ENCODE measurements around the gene MDH1. TPM values are rescaled to one million over a fixed set of nuclear protein-coding genes. Genes with fewer than 3 reads are reported as not detected.

Gene MDH1
- total and polyA plus RNA-seq, 2 donors (not counting 1 experiment from before 2014, with no cell fraction given), result 65.7 to 87.8 TPM

DNA sequence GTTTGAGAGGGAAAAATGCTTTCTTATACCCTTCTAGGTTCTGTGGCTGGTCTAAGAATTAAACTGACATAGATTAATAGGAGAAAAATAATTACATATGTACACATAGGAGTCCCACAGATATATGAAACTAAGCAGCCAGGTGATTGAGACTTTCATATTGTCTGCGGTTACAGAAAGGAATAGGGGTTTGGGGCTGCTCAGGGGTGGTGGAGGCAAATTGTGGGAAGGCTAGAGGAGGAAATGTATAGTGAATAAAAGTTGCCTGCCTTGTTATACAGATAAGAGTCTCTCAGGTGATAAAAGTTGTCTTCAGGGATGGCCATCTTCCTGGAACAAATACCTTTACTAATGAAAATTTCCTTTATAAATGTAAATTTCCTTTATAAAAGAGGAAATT is 28.6 kb downstream of the MDH1 start:
- POLR2A ChIA-PET, result no interaction called here

DNA sequence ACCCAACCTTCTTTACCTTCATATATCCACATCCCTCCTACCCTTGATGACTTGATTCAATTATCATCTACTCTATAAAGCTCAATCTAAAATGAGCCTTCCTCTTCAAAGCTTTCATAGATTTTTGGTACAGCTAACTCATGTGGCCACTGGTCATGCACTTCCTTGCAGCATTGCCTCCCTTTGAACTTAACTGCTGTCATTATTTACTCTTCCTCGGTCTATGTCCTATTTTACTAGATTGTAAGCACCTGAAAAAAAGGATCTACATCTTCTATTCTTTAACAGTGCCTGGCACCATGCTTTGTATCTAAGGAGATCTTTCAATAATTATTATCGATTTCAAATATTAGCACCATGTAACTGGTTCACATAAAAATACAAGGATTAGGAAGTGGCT is 30.6 kb downstream of the MDH1 start:
- Histone ChIP-seq H3K36me3 (replicated peaks in 1 of 2; ENCODE audit: control extremely low read depth in 1 of 2, control insufficient read depth in 1 of 2, extremely low read depth in 1 of 2, insufficient read depth in 2 of 2, low read length in 1 of 2) (no peaks in the 10 kb centered on the region), H2AFZ (ENCODE audit: insufficient read depth, low read depth, low read length, poor library complexity, severe bottlenecking) (no peak overlapping the region), H3K27ac (ENCODE audit: low read length in 2 of 2) (no peak overlapping the region), H3K4me2 (replicated peaks; ENCODE audit: low read depth, low read length, poor library complexity, severe bottlenecking) (no peak overlapping the region), H3K9ac (ENCODE audit: low read length) (no peak overlapping the region), H3K9me3 (ENCODE audit: control extremely low read depth in 1 of 3, control insufficient read depth in 2 of 3, insufficient read depth in 1 of 3, low read length in 2 of 3) (peaks cover 0 to 13% (median 0%) of the 10 kb centered on the region in 3 donors), H3K79me2 (ENCODE audit: control insufficient read depth, insufficient read depth, low read length) (no peaks in the 10 kb centered on the region), H3K4me1 (ENCODE audit: control insufficient read depth in 2 of 2, insufficient read depth in 2 of 2, low read length in 2 of 2) (no peaks in the 10 kb centered on the region), H4K20me1 (ENCODE audit: control insufficient read depth, insufficient read depth, low read length, poor library complexity, severe bottlenecking) (no peaks in the 10 kb centered on the region), H3K4me3 (ENCODE audit: control extremely low read depth in 1 of 5, extremely low read depth in 1 of 5, insufficient read depth in 1 of 5, low read depth in 2 of 5, low read length in 4 of 5) (no peak overlapping the region), H3K27me3 (replicated peaks in 1 of 4; ENCODE audit: control extremely low read depth in 1 of 4, control insufficient read depth in 3 of 4, insufficient read depth in 4 of 4, low read length in 3 of 4) (no peaks in the 10 kb centered on the region)
- Mint-ChIP-seq H3K27ac (no peak overlapping the region), H3K9me3 (ENCODE audit: insufficient read depth) (no peaks in the 10 kb centered on the region), H3K4me3 (no peak overlapping the region), H3K4me1 (peaks cover 2% of the 10 kb centered on the region), H3K27me3 (peaks cover 14% of the 10 kb centered on the region)
- CTCF ChIA-PET, result no interaction called here
- DNase-seq (no peak), ATAC-seq (ENCODE audit: low read depth) (no peak)
- WGBS (ENCODE audit: insufficient coverage), result no CpG with 5 or more reads among the region's 2 CpGs
- intact Hi-C loops (cut with micrococcal nuclease), result no loop called here
- POLR2A ChIA-PET, result no interaction called here
- TF ChIP-seq EZH2 (IDR thresholded peaks at IDR 0.05; ENCODE audit: borderline replicate concordance, insufficient read depth, low read depth, low read length, poor library complexity, severe bottlenecking), result no peak
- TF ChIP-seq, protein P1, sequence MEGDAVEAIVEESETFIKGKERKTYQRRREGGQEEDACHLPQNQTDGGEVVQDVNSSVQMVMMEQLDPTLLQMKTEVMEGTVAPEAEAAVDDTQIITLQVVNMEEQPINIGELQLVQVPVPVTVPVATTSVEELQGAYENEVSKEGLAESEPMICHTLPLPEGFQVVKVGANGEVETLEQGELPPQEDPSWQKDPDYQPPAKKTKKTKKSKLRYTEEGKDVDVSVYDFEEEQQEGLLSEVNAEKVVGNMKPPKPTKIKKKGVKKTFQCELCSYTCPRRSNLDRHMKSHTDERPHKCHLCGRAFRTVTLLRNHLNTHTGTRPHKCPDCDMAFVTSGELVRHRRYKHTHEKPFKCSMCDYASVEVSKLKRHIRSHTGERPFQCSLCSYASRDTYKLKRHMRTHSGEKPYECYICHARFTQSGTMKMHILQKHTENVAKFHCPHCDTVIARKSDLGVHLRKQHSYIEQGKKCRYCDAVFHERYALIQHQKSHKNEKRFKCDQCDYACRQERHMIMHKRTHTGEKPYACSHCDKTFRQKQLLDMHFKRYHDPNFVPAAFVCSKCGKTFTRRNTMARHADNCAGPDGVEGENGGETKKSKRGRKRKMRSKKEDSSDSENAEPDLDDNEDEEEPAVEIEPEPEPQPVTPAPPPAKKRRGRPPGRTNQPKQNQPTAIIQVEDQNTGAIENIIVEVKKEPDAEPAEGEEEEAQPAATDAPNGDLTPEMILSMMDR (IDR thresholded peaks at IDR 0.05), result no peak

More for the DNA sequence above, 28.6 kb downstream of the MDH1 start:
- H3K27me3 Mint-ChIP-seq, result peaks cover 10% of the 10 kb centered on the region
- intact Hi-C loops (cut with micrococcal nuclease), result no loop called here
- Histone ChIP-seq H3K4me1 (ENCODE audit: control insufficient read depth in 2 of 2, insufficient read depth in 2 of 2, low read length in 2 of 2) (no peaks in the 10 kb centered on the region), H2AFZ (ENCODE audit: insufficient read depth, low read depth, low read length, poor library complexity, severe bottlenecking) (no peak overlapping the region), H3K4me2 (replicated peaks; ENCODE audit: low read depth, low read length, poor library complexity, severe bottlenecking) (no peak overlapping the region), H3K9me3 (ENCODE audit: control extremely low read depth in 1 of 3, control insufficient read depth in 2 of 3, insufficient read depth in 1 of 3, low read length in 2 of 3) (peaks cover 0 to 13% (median 0%) of the 10 kb centered on the region in 3 donors), H3K27ac (ENCODE audit: low read length in 2 of 2) (no peak overlapping the region), H3K4me3 (ENCODE audit: control extremely low read depth in 1 of 5, extremely low read depth in 1 of 5, insufficient read depth in 1 of 5, low read depth in 2 of 5, low read length in 4 of 5) (no peak overlapping the region), H3K27me3 (replicated peaks in 1 of 4; ENCODE audit: control extremely low read depth in 1 of 4, control insufficient read depth in 3 of 4, insufficient read depth in 4 of 4, low read length in 3 of 4) (no peaks in the 10 kb centered on the region), H4K20me1 (ENCODE audit: control insufficient read depth, insufficient read depth, low read length, poor library complexity, severe bottlenecking) (no peaks in the 10 kb centered on the region), H3K79me2 (ENCODE audit: control insufficient read depth, insufficient read depth, low read length) (no peaks in the 10 kb centered on the region), H3K9ac (ENCODE audit: low read length) (no peak overlapping the region), H3K36me3 (replicated peaks in 1 of 2; ENCODE audit: control extremely low read depth in 1 of 2, control insufficient read depth in 1 of 2, extremely low read depth in 1 of 2, insufficient read depth in 2 of 2, low read length in 1 of 2) (no peaks in the 10 kb centered on the region)
- H3K9me3 Mint-ChIP-seq (ENCODE audit: insufficient read depth), result no peaks in the 10 kb centered on the region
- ATAC-seq (ENCODE audit: low read depth) (no peak), DNase-seq (no peak)
- no peak for TF ChIP-seq EZH2 (IDR thresholded peaks at IDR 0.05; ENCODE audit: borderline replicate concordance, insufficient read depth, low read depth, low read length, poor library complexity, severe bottlenecking)
- TF ChIP-seq, protein P1 (IDR thresholded peaks at IDR 0.05), result no peak
- H3K27ac Mint-ChIP-seq, result no peak overlapping the region
- WGBS (ENCODE audit: insufficient coverage), result 100% methylated on average over 1 of the region's 1 CpG
- CTCF ChIA-PET, result no interaction called here
- H3K4me1 Mint-ChIP-seq, result no peaks in the 10 kb centered on the region
- H3K4me3 Mint-ChIP-seq, result no peak overlapping the region

Measured in B cell (primary cell).